Bone marrow (tissue), 2 donors: Measurements from ENCODE around the gene DTL.

Source experiments
- DNase-seq, 2 donors: peaks; one replicate each; lab custom pipeline; 2025; lab: John Stamatoyannopoulos, UW

The DTL gene

GRCh38 chr1:212035835-212036605 lies 472 bp downstream of the DTL start:
- DNase-seq, result no peak

GRCh38 chr1:212037900-212038299 lies 2.4 kb downstream of the DTL start:
- DNase-seq, result no peak

- DNase-seq, result no peak
Observed at GRCh38 chr1:212039622-212040021, 4.1 kb downstream of the DTL start.

GRCh38 chr1:212040629-212041412 lies 5.3 kb downstream of the DTL start:
- DNase-seq, result no peak

GRCh38 chr1:212042436-212042835 lies 6.9 kb downstream of the DTL start:
- no peak for DNase-seq

GRCh38 chr1:212044851-212045250 lies 9.3 kb downstream of the DTL start:
- DNase-seq, result no peak

GRCh38 chr1:212045981-212046380 lies 10.4 kb downstream of the DTL start:
- DNase-seq, result no peak

- no peak for DNase-seq
Observed at GRCh38 chr1:212053993-212054392, 18.4 kb downstream of the DTL start.

- DNase-seq, result no peak
Observed at GRCh38 chr1:212055333-212055732, 19.8 kb downstream of the DTL start.

GRCh38 chr1:212060632-212061472 lies 25.3 kb downstream of the DTL start:
- no peak for DNase-seq

- DNase-seq, result peak in 1 of 2 donors; percentile 24
Observed at GRCh38 chr1:212062832-212063438, 27.4 kb downstream of the DTL start.

- no peak for DNase-seq
Observed at GRCh38 chr1:212067787-212068186, 32.2 kb downstream of the DTL start.

GRCh38 chr1:212070720-212071302 lies 35.3 kb downstream of the DTL start:
- DNase-seq, result peak in 1 of 2 donors; percentile 55

- no peak for DNase-seq
Observed at GRCh38 chr1:212072047-212072446, 36.5 kb downstream of the DTL start.

- DNase-seq, result no peak
Observed at GRCh38 chr1:212073490-212073889, 37.9 kb downstream of the DTL start.

- no peak for DNase-seq
Observed at GRCh38 chr1:212074313-212074712, 38.8 kb downstream of the DTL start.

- DNase-seq, result no peak
Observed at GRCh38 chr1:212074856-212075255, 39.3 kb downstream of the DTL start.

GRCh38 chr1:212077028-212077427 lies 41.5 kb downstream of the DTL start:
- DNase-seq, result no peak

- no peak for DNase-seq
Observed at GRCh38 chr1:212078826-212079225, 43.3 kb downstream of the DTL start.

GRCh38 chr1:212082765-212083406 lies 47.3 kb downstream of the DTL start:
- DNase-seq, result no peak

- DNase-seq, result no peak
Observed at GRCh38 chr1:212089560-212090163, 54.1 kb downstream of the DTL start.
